ENCODE results near the gene XRCC1. TPM values are rescaled to one million over a fixed set of nuclear protein-coding genes. Genes with fewer than 3 reads are reported as not detected.
A peak's percentile ranks its signal among the peaks of the same experiment; 100 is the strongest.

Gene XRCC1
- total RNA-seq, 1 experiment from 2014 or later, result 37.4 TPM

GRCh38 chr19:43618921-43619261, 43.6 kb upstream of the XRCC1 start:
- Histone ChIP-seq H2AFZ (ENCODE audit: low read depth, low read length, poor library complexity, severe bottlenecking) (peak overlapping the region; percentile 66), H3K4me2 (ENCODE audit: low read length) (peak overlapping the region; percentile 99), H4K20me1 (ENCODE audit: insufficient read depth) (no peaks in the 10 kb centered on the region), H3K27ac (ENCODE audit: low read depth, low read length) (peak overlapping the region; percentile 91), H3K9ac (ENCODE audit: low read length) (peak overlapping the region; percentile 72), H3K9me3 (ENCODE audit: control insufficient read depth in 1 of 2, insufficient read depth in 1 of 2, low read depth in 1 of 2, low read length in 2 of 2) (no peaks in the 10 kb centered on the region), H3K9me2 (ENCODE audit: insufficient read depth) (no peaks in the 10 kb centered on the region), H3K27me3 (ENCODE audit: insufficient read depth, low read length) (no peaks in the 10 kb centered on the region), H3K4me1 (ENCODE audit: control insufficient read depth in 1 of 2, insufficient read depth in 2 of 2, low read length in 2 of 2) (peaks cover 12 to 26% of the 10 kb centered on the region in 2 experiments), H3K79me2 (ENCODE audit: insufficient read depth, low read length) (peaks cover 27% of the 10 kb centered on the region), H3K4me3 (replicated peaks in 1 of 2; ENCODE audit: low read depth in 1 of 2, low read length in 2 of 2) (peak overlapping the region; percentile 77 to 84), H3K36me3 (ENCODE audit: control insufficient read depth in 1 of 2, insufficient read depth in 2 of 2, low read length in 2 of 2) (no peaks in the 10 kb centered on the region)
- intact Hi-C loops (cut with micrococcal nuclease), result loop anchor here (1.0 kb wide), 1 partner anchor 23 kb away; the partner anchor contains the start of genes IRGQ and ZNF576
- ChIA-PET RAD21 (ENCODE audit: low non-redundant PET in 1 of 2, low total read pairs in 2 of 2, uncharacterized antibody in 2 of 2, unreplicated experiment in 2 of 2) (no interaction called here), CTCF (interaction anchor here (0.7 kb wide), 1 partner anchor 23 kb away, joined by 3 read pairs; the partner anchor contains the start of genes IRGQ and ZNF576), POLR2A (interaction anchor here (0.7 kb wide), 1 partner anchor 41 kb away, joined by 4 read pairs; no protein-coding TSS in a partner anchor)
- ATAC-seq, result peak; percentile 65
- DNase-seq (ENCODE audit: low read depth, low spot score), result no peak
- TF ChIP-seq RAD21 (IDR thresholded peaks at IDR 0.05; ENCODE audit: low read depth) (no peak), TCF7L2 (IDR thresholded peaks at IDR 0.05; ENCODE audit: borderline replicate concordance, extremely low read depth, insufficient read depth, insufficient read length) (no peak)
- no TSS peak for BruUV-seq (replicated peaks)

GRCh38 chr19:43616954-43617353, 41.6 kb upstream of the XRCC1 start:
- H3K4me2 ChIP-seq (ENCODE audit: low read length), result no peak overlapping the region
- H3K4me3 ChIP-seq (replicated peaks in 1 of 2; ENCODE audit: low read depth in 1 of 2, low read length in 2 of 2), result no peak overlapping the region
- no peak overlapping the region for H2AFZ ChIP-seq (ENCODE audit: low read depth, low read length, poor library complexity, severe bottlenecking)
- H3K79me2 ChIP-seq (ENCODE audit: insufficient read depth, low read length), result peaks cover 27% of the 10 kb centered on the region
- H4K20me1 ChIP-seq (ENCODE audit: insufficient read depth), result no peaks in the 10 kb centered on the region
- DNase-seq (ENCODE audit: low read depth, low spot score), result no peak
- no TSS peak for BruUV-seq (replicated peaks)
- no peak overlapping the region for H3K27ac ChIP-seq (ENCODE audit: low read depth, low read length)
- intact Hi-C loops (cut with micrococcal nuclease), result no loop called here
- H3K9ac ChIP-seq (ENCODE audit: low read length), result no peak overlapping the region
- ChIA-PET POLR2A (interaction anchor here (1.0 kb wide), 1 partner anchor 18 kb away, joined by 3 read pairs; no protein-coding TSS in a partner anchor), CTCF (interaction anchor here (0.7 kb wide), 1 partner anchor 98 kb away, joined by 5 read pairs; no protein-coding TSS in a partner anchor), RAD21 (ENCODE audit: low non-redundant PET in 1 of 2, low total read pairs in 2 of 2, uncharacterized antibody in 2 of 2, unreplicated experiment in 2 of 2) (no interaction called here)
- no peak for ATAC-seq
- no peaks in the 10 kb centered on the region for H3K9me2 ChIP-seq (ENCODE audit: insufficient read depth)
- H3K9me3 ChIP-seq (ENCODE audit: control insufficient read depth in 1 of 2, insufficient read depth in 1 of 2, low read depth in 1 of 2, low read length in 2 of 2), result no peaks in the 10 kb centered on the region
- H3K36me3 ChIP-seq (ENCODE audit: control insufficient read depth in 1 of 2, insufficient read depth in 2 of 2, low read length in 2 of 2), result peaks cover 3 to 6% of the 10 kb centered on the region in 2 experiments; a peak in 2 of 4 replicates
- H3K4me1 ChIP-seq (ENCODE audit: control insufficient read depth in 1 of 2, insufficient read depth in 2 of 2, low read length in 2 of 2), result peaks cover 7 to 22% of the 10 kb centered on the region in 2 experiments; a peak in 3 of 4 replicates
- H3K27me3 ChIP-seq (ENCODE audit: insufficient read depth, low read length), result no peaks in the 10 kb centered on the region
- no peak for TF ChIP-seq MAX (IDR thresholded peaks at IDR 0.05)
- TF ChIP-seq CTCF (IDR thresholded peaks at IDR 0.05 in 2 of 3, conservative IDR thresholded peaks at IDR 0.05 in 1 of 3; ENCODE audit: borderline replicate concordance in 1 of 3, insufficient read depth in 1 of 3, low read depth in 2 of 3, low read length in 2 of 3), result no peak
- no peak for TF ChIP-seq EGR1 (IDR thresholded peaks at IDR 0.05; ENCODE audit: low read depth)
- TF ChIP-seq YY1 (IDR thresholded peaks at IDR 0.05; ENCODE audit: extremely low read depth, insufficient replicate concordance, low read depth, low read length), result no peak
- TF ChIP-seq ZFX (IDR thresholded peaks at IDR 0.05), result no peak
- TF ChIP-seq ZNF274 (IDR thresholded peaks at IDR 0.05; ENCODE audit: low read depth, low read length), result no peak
- TF ChIP-seq POLR2A (IDR thresholded peaks at IDR 0.05; ENCODE audit: borderline replicate concordance, extremely low read depth, insufficient read depth, insufficient read length), result no peak
- no peak for TF ChIP-seq TCF7L2 (IDR thresholded peaks at IDR 0.05; ENCODE audit: borderline replicate concordance, extremely low read depth, insufficient read depth, insufficient read length)

All from HCT116 (cell line).